LNCAP (cell line): ENCODE results near the gene IGFBP2.

Source experiments
- TF ChIP-seq, protein P1 (sequence below): fragments of 450-650 bp; IDR thresholded peaks from 2 replicates; pipeline ENCODE4 v1.5.1; 2017; ENCODE audit warnings: mild to moderate bottlenecking

Gene IGFBP2

DNA sequence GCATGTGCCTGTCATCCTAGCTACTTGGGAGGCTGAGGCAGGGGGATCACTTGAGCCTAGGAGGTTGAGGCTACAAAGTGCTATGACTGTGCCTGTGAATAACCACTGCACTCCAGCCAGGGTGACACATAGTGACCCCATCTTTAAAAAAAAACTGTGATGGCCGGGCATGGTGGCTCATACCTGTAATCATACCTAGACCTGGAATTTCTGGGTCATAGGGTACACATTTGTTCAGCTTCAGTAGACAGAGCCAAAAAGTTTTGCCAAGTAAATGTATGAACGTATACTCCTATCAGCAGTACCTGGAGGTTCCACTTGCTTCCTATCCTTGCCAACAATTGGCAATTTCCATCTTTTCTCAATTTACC lies 6.4 kb upstream of the IGFBP2 start:
- TF ChIP-seq, protein P1, sequence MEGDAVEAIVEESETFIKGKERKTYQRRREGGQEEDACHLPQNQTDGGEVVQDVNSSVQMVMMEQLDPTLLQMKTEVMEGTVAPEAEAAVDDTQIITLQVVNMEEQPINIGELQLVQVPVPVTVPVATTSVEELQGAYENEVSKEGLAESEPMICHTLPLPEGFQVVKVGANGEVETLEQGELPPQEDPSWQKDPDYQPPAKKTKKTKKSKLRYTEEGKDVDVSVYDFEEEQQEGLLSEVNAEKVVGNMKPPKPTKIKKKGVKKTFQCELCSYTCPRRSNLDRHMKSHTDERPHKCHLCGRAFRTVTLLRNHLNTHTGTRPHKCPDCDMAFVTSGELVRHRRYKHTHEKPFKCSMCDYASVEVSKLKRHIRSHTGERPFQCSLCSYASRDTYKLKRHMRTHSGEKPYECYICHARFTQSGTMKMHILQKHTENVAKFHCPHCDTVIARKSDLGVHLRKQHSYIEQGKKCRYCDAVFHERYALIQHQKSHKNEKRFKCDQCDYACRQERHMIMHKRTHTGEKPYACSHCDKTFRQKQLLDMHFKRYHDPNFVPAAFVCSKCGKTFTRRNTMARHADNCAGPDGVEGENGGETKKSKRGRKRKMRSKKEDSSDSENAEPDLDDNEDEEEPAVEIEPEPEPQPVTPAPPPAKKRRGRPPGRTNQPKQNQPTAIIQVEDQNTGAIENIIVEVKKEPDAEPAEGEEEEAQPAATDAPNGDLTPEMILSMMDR = no peak

- TF ChIP-seq, protein P1 = no peak
These were observed 3.4 kb upstream of the IGFBP2 start for GRCh38 chr2:216629784-216630183.

DNA sequence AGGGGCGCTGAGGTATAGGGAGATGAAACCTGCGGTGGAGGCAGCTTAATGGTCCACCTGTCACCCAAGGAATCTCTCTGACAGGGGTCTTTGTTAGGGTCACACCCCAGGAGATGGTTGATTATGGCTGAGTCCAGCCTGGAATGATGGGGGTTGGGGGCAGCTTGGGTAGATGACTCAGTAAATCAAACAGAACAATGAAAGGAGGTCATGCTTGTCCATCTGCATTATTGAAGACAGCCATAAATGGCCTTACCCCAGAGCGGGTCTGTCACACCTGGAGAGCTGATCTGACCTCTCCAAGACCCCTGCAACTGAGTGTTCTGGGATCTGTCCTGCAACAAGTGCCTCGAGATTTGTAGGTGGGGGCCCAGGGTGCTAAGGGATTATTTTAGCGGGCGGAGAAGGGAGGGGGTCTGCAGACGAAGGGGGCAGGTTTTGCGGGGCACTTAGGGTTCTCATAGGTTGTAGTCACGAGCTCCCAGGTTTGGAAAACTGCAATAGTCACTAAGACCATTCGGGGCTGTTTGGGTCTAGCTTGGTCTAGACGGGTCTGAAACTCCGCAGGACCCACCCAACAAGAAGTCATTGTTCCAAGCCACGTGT lies 771 bp upstream of the IGFBP2 start:
- TF ChIP-seq, protein P1 = no peak

DNA sequence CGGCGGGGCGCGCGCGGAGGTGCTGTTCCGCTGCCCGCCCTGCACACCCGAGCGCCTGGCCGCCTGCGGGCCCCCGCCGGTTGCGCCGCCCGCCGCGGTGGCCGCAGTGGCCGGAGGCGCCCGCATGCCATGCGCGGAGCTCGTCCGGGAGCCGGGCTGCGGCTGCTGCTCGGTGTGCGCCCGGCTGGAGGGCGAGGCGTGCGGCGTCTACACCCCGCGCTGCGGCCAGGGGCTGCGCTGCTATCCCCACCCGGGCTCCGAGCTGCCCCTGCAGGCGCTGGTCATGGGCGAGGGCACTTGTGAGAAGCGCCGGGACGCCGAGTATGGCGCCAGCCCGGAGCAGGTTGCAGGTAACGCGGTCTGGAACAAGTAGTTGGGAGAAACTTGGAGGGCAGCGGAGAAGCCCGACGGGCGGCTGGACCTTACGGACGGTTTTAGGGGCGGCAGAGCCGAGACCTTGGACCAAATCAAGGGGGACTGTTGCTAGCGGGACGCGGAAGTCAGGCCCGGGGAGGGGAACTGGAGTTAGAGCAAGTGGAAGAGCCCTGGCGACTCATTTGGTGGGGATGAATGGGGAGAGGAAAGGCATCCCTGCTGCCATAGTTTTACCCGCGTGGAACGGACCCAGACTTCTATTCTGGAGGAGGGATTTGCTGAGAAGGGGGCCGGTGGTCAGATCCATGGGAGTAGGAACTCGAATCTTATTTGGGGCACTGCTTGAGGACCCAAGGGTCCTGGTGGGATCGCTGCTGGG lies 573 bp downstream of the IGFBP2 start:
- TF ChIP-seq, protein P1 = no peak

- TF ChIP-seq, protein P1 = no peak
These were observed 1.3 kb downstream of the IGFBP2 start for GRCh38 chr2:216634370-216635148.

GRCh38 chr2:216635171-216635570 lies 2.0 kb downstream of the IGFBP2 start:
- TF ChIP-seq, protein P1 = no peak

- TF ChIP-seq, protein P1 = no peak
These were observed 2.7 kb downstream of the IGFBP2 start for GRCh38 chr2:216635701-216636550.
